GM15510 (cell line): ENCODE data around the gene POLR2H.

Source experiments
- POLR2A ChIP-seq: IDR thresholded peaks from 3 replicates; pipeline ENCODE4 v1.6.1; 2011; ENCODE audit warnings: borderline replicate concordance; ENCODE audit not compliant: insufficient read length; ENCODE audit errors: extremely low read depth

The POLR2H gene

DNA sequence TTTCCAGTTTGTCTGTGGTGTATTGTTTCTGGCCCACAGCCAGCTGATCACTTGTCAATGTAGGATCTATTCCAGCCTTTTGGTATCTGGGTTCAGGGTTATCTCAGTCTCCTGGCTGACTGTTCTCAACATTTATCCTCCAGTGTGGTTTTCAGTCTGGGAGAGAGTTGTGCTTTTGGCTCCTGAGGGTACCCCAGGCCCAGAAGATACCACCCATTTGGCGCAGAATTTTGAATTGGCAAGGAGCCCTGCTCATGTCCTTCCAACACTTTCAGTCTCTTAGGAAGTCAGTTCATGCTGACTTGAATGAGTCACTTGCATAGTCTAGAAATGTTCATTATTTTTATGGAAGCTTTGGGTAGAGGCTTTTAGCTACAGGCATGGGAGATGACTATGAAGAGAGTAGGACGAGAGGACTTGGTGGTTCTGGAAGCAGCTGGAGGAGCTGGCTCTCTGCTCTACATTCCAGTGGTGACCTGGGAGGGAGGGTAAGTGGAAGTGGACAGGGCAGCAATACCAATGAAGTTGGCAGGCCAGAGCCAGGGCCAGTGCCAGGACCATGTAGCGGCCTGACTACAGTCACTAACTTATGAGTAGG lies 7.2 kb downstream of the POLR2H start:
- TF ChIP-seq POLR2A: no peak

- TF ChIP-seq POLR2A: no peak
These were observed 10.1 kb downstream of the POLR2H start for GRCh38 chr3:184371570-184372018.

- no peak for TF ChIP-seq POLR2A
These were observed 10.8 kb downstream of the POLR2H start for GRCh38 chr3:184372296-184372821.

- no peak for TF ChIP-seq POLR2A
These were observed 11.4 kb downstream of the POLR2H start for GRCh38 chr3:184372911-184373310.

DNA sequence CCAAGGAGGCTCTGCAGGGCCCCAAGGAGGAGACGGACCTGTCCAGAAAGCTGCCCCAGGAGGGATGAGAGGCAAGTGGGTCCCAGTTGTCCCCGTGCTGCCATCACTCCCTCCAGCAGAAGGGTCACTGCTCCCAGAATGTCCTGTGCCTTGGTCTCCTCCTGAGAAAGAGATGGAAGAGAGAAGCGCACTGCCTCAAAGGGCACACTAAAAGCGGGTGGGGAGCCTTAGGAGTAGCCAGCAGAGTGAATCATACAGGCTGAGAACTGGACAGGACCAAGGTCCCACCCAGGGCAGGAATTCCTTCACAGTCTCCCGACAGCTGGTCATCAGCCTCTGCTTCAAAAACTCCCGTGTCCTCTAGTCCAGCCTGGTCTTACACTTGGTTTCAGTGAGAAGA lies 11.9 kb downstream of the POLR2H start:
- no peak for TF ChIP-seq POLR2A

- no peak for TF ChIP-seq POLR2A
These were observed 14.4 kb downstream of the POLR2H start for GRCh38 chr3:184375747-184376461.

GRCh38 chr3:184377374-184377773 lies 15.9 kb downstream of the POLR2H start:
- TF ChIP-seq POLR2A: no peak

DNA sequence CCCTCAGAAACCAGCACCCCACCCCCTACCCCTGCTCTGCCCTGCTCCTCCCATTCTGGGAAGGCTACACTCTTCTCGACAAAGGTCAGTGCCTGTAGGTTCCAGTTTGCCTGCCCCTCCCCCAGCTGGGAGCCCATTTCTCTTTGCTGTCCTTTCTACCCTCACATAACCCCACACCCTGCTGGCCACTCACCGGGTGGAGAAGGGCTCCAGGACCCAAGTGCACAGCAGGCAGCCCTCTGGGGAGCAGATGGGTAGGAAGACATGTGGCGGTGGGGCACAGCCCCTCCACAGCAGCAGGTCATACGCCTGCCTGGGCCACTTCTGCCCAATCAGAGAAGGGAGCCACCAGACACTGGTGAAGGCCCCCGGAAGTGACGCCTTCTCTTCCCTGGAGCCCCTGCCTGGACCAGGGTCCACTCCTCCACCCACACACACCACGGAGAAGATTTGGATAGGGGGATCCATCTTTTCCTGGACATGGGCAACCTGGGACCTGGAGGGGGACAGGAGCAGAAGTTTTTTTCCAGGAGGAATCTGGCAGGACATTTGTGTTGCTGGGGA lies 16.5 kb downstream of the POLR2H start, which contains the start of gene THPO:
Gene THPO (minus strand): TSS at position 326 of the 564 bp plus-strand sequence. CDS start 1,948 bp downstream, outside the sequence.
- TF ChIP-seq POLR2A: no peak

- TF ChIP-seq POLR2A: no peak
These were observed 17.3 kb downstream of the POLR2H start for GRCh38 chr3:184378651-184379357.

- no peak for TF ChIP-seq POLR2A
These were observed 18.1 kb downstream of the POLR2H start, which contains the start of gene CHRD for GRCh38 chr3:184379358-184380184. Gene CHRD (plus strand): TSS chr3:184380054. CDS start chr3:184380319, 265 bp downstream.

GRCh38 chr3:184380185-184380626 lies 18.7 kb downstream of the POLR2H start:
- TF ChIP-seq POLR2A: no peak

DNA sequence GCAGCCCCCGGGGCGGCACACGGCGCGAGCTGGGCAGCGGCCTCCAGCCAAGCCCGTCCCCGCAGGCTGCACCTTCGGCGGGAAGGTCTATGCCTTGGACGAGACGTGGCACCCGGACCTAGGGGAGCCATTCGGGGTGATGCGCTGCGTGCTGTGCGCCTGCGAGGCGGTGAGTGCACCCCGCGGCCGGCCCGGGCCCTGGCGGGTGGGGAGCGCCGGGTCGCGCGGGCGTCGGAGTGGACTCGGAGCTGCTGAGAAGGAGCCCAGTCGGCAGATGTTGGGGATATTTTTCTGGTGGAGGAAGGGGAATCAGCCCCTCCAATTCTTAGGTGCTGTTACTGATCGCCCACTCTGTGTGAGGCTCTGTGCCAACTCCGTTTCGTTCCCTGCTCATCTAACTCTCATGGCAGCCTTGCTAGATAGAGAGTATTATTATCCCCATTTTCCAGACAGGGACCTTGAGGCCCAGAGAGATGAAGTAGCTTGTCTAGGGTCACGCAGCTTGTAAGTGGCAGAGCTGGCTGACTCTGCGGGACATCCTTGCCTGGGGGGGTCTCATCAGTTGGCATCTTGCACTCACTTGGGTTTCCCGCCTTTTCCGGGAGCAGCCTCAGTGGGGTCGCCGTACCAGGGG lies 19.2 kb downstream of the POLR2H start:
- no peak for TF ChIP-seq POLR2A
